Cardiac muscle cell (in vitro differentiated cells and primary cell): Measurements from ENCODE around the gene CERS4. TPM values are rescaled to one million over a fixed set of nuclear protein-coding genes. Genes with fewer than 3 reads are reported as not detected.

ENCODE experiments used
- DNase-seq, 2 donors: peaks; one replicate each; pipeline versions ENCODE4 v3.0.0 to v3.0.0-alpha.2; 2010 to 2017; ENCODE audit warnings: low read depth in 1 of 2, low spot score in 1 of 2
- H3K27ac ChIP-seq: fragments of 200-600 bp; sonication (generic); 2 replicates; pipeline ENCODE4 v1.5.1; 2016
- H3K27me3 ChIP-seq: fragments of 200-600 bp; sonication (generic); 2 replicates; pipeline ENCODE4 v1.6.0; 2016; ENCODE audit warnings: control low read depth
- H3K36me3 ChIP-seq: fragments of 200-600 bp; sonication (generic); 2 replicates; pipeline ENCODE4 v1.5.1; 2016; ENCODE audit warnings: control low read depth
- H3K4me1 ChIP-seq: fragments of 200-600 bp; sonication (generic); 2 replicates; pipeline ENCODE4 v1.8.1; 2017; ENCODE audit warnings: low read depth, mild to moderate bottlenecking, mixed run types
- H3K4me3 ChIP-seq: fragments of 200-600 bp; sonication (generic); 2 replicates; pipeline ENCODE4 v1.5.1; 2016; ENCODE audit warnings: mild to moderate bottlenecking
- H3K9me3 ChIP-seq: fragments of 200-600 bp; sonication (generic); 2 replicates; pipeline ENCODE4 v1.5.1; 2017; ENCODE audit warnings: low read depth, mild to moderate bottlenecking, control low read depth
- polyA plus RNA-seq: library from polyadenylated mRNA; unstranded; fragments of >200 nt; fragmentation: Nextera tagmentation; extraction: Ambion mirVana; gene quantifications from 2 replicates; pipeline ENCODE4 v1.2.1, GENCODE V29; 2016
- total RNA-seq: library from RNA; depleted of rRNA; stranded (reverse); fragments of >200 nt; gene quantifications from 2 replicates; pipeline ENCODE4 v1.2.3, GENCODE V29; 2016
- TF ChIP-seq, protein P1 (sequence below): IDR thresholded peaks from 2 replicates; pipeline ENCODE4 v1.5.1; 2012; ENCODE audit warnings: low read depth, mild to moderate bottlenecking, low read length

Gene CERS4
- total and polyA plus RNA-seq, 2 experiments from 2014 or later = 56.7 to 82.7 TPM

- Histone ChIP-seq H3K36me3 (peaks cover 17% of the 10 kb centered on the region), H3K9me3 (no peaks in the 10 kb centered on the region), H3K4me3 (no peak overlapping the region), H3K27ac (no peak overlapping the region), H3K27me3 (no peaks in the 10 kb centered on the region), H3K4me1 (no peaks in the 10 kb centered on the region)
- TF ChIP-seq, protein P1, sequence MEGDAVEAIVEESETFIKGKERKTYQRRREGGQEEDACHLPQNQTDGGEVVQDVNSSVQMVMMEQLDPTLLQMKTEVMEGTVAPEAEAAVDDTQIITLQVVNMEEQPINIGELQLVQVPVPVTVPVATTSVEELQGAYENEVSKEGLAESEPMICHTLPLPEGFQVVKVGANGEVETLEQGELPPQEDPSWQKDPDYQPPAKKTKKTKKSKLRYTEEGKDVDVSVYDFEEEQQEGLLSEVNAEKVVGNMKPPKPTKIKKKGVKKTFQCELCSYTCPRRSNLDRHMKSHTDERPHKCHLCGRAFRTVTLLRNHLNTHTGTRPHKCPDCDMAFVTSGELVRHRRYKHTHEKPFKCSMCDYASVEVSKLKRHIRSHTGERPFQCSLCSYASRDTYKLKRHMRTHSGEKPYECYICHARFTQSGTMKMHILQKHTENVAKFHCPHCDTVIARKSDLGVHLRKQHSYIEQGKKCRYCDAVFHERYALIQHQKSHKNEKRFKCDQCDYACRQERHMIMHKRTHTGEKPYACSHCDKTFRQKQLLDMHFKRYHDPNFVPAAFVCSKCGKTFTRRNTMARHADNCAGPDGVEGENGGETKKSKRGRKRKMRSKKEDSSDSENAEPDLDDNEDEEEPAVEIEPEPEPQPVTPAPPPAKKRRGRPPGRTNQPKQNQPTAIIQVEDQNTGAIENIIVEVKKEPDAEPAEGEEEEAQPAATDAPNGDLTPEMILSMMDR = no peak
- DNase-seq = no peak
Observed at GRCh38 chr19:8255426-8256125, 46.4 kb downstream of the CERS4 start.

GRCh38 chr19:8256276-8257051 lies 47.3 kb downstream of the CERS4 start:
- peaks cover 17% of the 10 kb centered on the region for H3K36me3 ChIP-seq
- H3K27me3 ChIP-seq = no peaks in the 10 kb centered on the region
- no peak overlapping the region for H3K4me3 ChIP-seq
- DNase-seq = no peak
- no peaks in the 10 kb centered on the region for H3K4me1 ChIP-seq
- H3K9me3 ChIP-seq = no peaks in the 10 kb centered on the region
- TF ChIP-seq, protein P1 = no peak
- no peak overlapping the region for H3K27ac ChIP-seq

- H3K27ac ChIP-seq = no peak overlapping the region
- TF ChIP-seq, protein P1 = no peak
- no peaks in the 10 kb centered on the region for H3K9me3 ChIP-seq
- H3K36me3 ChIP-seq = peaks cover 17% of the 10 kb centered on the region
- H3K4me1 ChIP-seq = no peaks in the 10 kb centered on the region
- peak in 1 of 2 donors; percentile 25 for DNase-seq
- no peaks in the 10 kb centered on the region for H3K27me3 ChIP-seq
- H3K4me3 ChIP-seq = no peak overlapping the region
Observed at GRCh38 chr19:8257052-8257443, 47.9 kb downstream of the CERS4 start.

- TF ChIP-seq, protein P1 = no peak
- H3K36me3 ChIP-seq = peaks cover 21% of the 10 kb centered on the region
- DNase-seq = no peak
- H3K27me3 ChIP-seq = no peaks in the 10 kb centered on the region
- H3K9me3 ChIP-seq = no peaks in the 10 kb centered on the region
- no peak overlapping the region for H3K4me3 ChIP-seq
- no peaks in the 10 kb centered on the region for H3K4me1 ChIP-seq
- no peak overlapping the region for H3K27ac ChIP-seq
Observed at GRCh38 chr19:8259142-8259921, 50.2 kb downstream of the CERS4 start.

DNA sequence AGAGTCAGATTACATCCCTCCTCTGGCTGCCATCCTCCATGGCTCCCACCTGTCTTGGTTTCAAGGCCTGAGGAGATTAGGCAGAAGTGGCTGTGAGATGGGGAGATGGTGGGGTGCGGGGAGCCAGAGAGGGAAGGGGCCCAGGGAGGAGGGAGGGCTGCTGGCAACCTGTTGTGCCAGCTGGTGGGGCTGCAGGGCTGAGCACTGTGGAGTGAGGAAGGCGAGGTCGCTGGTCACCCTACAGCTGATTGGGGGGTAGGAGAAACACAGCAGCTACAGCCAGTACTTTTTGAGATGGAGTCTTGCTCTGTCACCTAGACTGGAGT lies 50.7 kb downstream of the CERS4 start:
- TF ChIP-seq, protein P1 = no peak
- DNase-seq = no peak
- Histone ChIP-seq H3K9me3 (no peaks in the 10 kb centered on the region), H3K36me3 (peaks cover 21% of the 10 kb centered on the region), H3K27me3 (no peaks in the 10 kb centered on the region), H3K27ac (no peak overlapping the region), H3K4me3 (no peak overlapping the region), H3K4me1 (no peaks in the 10 kb centered on the region)
